Measurements from ENCODE around the gene SLBP. TPM values are rescaled to one million over a fixed set of nuclear protein-coding genes. Genes with fewer than 3 reads are reported as not detected.

Gene SLBP
- total and polyA plus RNA-seq, 12 donors: 19.0 to 81.0 (median 38.1) TPM

- no peaks in the 10 kb centered on the region for H3K4me1 ChIP-seq (replicated peaks in 1 of 2)
- H3K27ac ChIP-seq: no peak overlapping the region
- DNase-seq: no peak
- no peak for TF ChIP-seq CTCF (IDR thresholded peaks at IDR 0.05)
- intact Hi-C loops (cut with DNase I): no loop called here
- WGBS, 4 donors: 78 to 96% (median 85%) methylated on average over 5 of the region's 5 CpGs
- H3K9me3 ChIP-seq (replicated peaks in 1 of 3): no peaks in the 10 kb centered on the region
- H3K36me3 ChIP-seq (replicated peaks in 1 of 2): no peaks in the 10 kb centered on the region
- no peaks in the 10 kb centered on the region for H3K27me3 ChIP-seq
- no peak overlapping the region for H3K4me3 ChIP-seq
These were observed 33.9 kb downstream of the SLBP start for GRCh38 chr4:1678244-1678643.

GRCh38 chr4:1676605-1677525, 35.3 kb downstream of the SLBP start:
- TF ChIP-seq POLR2A (IDR thresholded peaks at IDR 0.05): no peak
- DNase-seq: no peak
- H3K27ac ChIP-seq: no peak overlapping the region
- no peaks in the 10 kb centered on the region for H3K27me3 ChIP-seq
- H3K4me1 ChIP-seq (replicated peaks in 1 of 2): no peaks in the 10 kb centered on the region
- no peaks in the 10 kb centered on the region for H3K36me3 ChIP-seq (replicated peaks in 1 of 2)
- WGBS, 4 donors: 79 to 86% (median 82%) methylated on average over 25 of the region's 25 CpGs
- intact Hi-C loops (cut with DNase I): no loop called here
- no peak overlapping the region for H3K4me3 ChIP-seq
- no peaks in the 10 kb centered on the region for H3K9me3 ChIP-seq (replicated peaks in 1 of 3)

GRCh38 chr4:1675802-1676137, 36.3 kb downstream of the SLBP start:
- no peak for DNase-seq
- intact Hi-C loops (cut with DNase I): no loop called here
- Histone ChIP-seq H3K9me3 (replicated peaks in 1 of 3) (no peaks in the 10 kb centered on the region), H3K36me3 (replicated peaks in 1 of 2) (no peaks in the 10 kb centered on the region), H3K4me3 (no peak overlapping the region), H3K4me1 (replicated peaks in 1 of 2) (no peaks in the 10 kb centered on the region), H3K27me3 (no peaks in the 10 kb centered on the region), H3K27ac (no peak overlapping the region)
- WGBS, 4 donors: 75 to 94% (median 83%) methylated on average over 8 to 10 of the region's 10 CpGs
- TF ChIP-seq CTCF (IDR thresholded peaks at IDR 0.05) (no peak), POLR2A (IDR thresholded peaks at IDR 0.05) (no peak)

- WGBS, 4 donors: 76 to 87% (median 85%) methylated on average over 18 to 19 of the region's 19 CpGs
- no peak overlapping the region for H3K4me3 ChIP-seq
- H3K36me3 ChIP-seq (replicated peaks in 1 of 2): no peaks in the 10 kb centered on the region
- intact Hi-C loops (cut with DNase I): no loop called here
- H3K27me3 ChIP-seq: no peaks in the 10 kb centered on the region
- H3K4me1 ChIP-seq (replicated peaks in 1 of 2): no peaks in the 10 kb centered on the region
- no peaks in the 10 kb centered on the region for H3K9me3 ChIP-seq (replicated peaks in 1 of 3)
- no peak for DNase-seq
- no peak overlapping the region for H3K27ac ChIP-seq
- no peak for TF ChIP-seq CTCF (IDR thresholded peaks at IDR 0.05)
- TF ChIP-seq POLR2A (IDR thresholded peaks at IDR 0.05): no peak
These were observed 36.9 kb downstream of the SLBP start for GRCh38 chr4:1675136-1675801.

Data from adrenal gland (tissue), 12 donors.